ENCODE results near the gene SERPINA9. TPM values are rescaled to one million over a fixed set of nuclear protein-coding genes. Genes with fewer than 3 reads are reported as not detected.

The SERPINA9 gene
- total and polyA plus RNA-seq, 2 of the 8 experiments (the other 6 are each of a cell fraction or from before 2014, with no cell fraction given) = not detected

DNA sequence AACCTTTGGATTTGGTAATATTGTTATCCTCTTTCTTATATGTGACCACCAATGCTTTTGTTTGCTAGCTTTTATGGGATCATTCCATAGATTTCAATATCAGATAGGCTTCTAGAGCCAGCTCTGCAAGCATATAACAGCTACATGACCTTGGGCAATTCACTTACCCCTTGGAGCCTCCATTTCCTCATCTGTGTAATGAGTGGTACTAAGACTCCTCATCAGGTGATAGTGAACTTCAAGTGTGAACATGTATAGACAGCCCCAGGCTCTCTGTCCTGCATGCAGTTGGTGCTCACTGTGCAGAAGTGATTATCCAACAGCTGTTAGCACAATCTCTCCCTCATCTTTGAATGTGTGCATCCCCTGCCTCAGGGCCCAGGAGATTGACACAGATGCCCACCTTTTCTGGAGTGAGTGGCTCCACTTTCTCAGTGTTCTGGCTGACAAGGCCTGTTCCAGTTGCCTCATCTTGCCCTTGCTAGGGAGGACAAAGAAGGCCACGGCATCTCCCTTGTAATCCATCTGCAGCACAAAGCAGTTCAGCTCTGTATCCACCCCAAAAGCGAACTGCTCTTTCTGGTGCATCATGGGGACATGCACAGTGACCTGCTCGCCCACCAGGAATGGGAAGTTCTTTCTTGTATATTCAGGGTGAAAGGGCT, 9.2 kb downstream of the SERPINA9 start:
- peaks cover 6% of the 10 kb centered on the region; the same call in 1 of the 2 replicates for H3K23me2 ChIP-seq (ENCODE audit: low read depth, low read length)
- no peak overlapping the region for H3K14ac ChIP-seq (ENCODE audit: insufficient read length)
- no peak overlapping the region for H3K9ac ChIP-seq (replicated peaks in 1 of 4; ENCODE audit: extremely low read depth in 1 of 4, low read depth in 3 of 4, low read length in 3 of 4)
- H3K4me1 ChIP-seq (replicated peaks in 1 of 4; ENCODE audit: control insufficient read depth in 3 of 4, insufficient read depth in 4 of 4, low read length in 3 of 4) = no peaks in the 10 kb centered on the region
- H3K18ac ChIP-seq (ENCODE audit: extremely low read depth, low read length) = no peak overlapping the region
- ChIA-PET CTCF (ENCODE audit: partially characterized antibody) (interaction anchor here (1.2 to 4.9 kb wide), 4 partner anchors 10 to 33 kb away, joined by 3 to 27 read pairs (median 5); no protein-coding TSS in a partner anchor), POLR2A (ENCODE audit: partially characterized antibody) (interaction anchor here (1.0 kb wide), 1 partner anchor 14 kb away, joined by 3 read pairs; no protein-coding TSS in a partner anchor)
- no peak overlapping the region for H2BK15ac ChIP-seq (ENCODE audit: low read length)
- H2BK120ac ChIP-seq (replicated peaks; ENCODE audit: low read depth, low read length) = no peak overlapping the region
- no peak overlapping the region for H3K4me3 ChIP-seq (ENCODE audit: extremely low read depth in 1 of 4, insufficient read depth in 2 of 4, low read depth in 3 of 4, low read length in 4 of 4)
- no peak overlapping the region for H3K23ac ChIP-seq (ENCODE audit: insufficient read length)
- no peak overlapping the region for H2BK5ac ChIP-seq (ENCODE audit: low read depth, low read length)
- no peak overlapping the region for H3K4ac ChIP-seq (replicated peaks; ENCODE audit: insufficient read length, low read depth, low read length)
- FAIRE-seq = no peak
- H3K27me3 ChIP-seq (replicated peaks in 1 of 4; ENCODE audit: control insufficient read depth in 3 of 4, extremely low read depth in 1 of 4, insufficient read depth in 3 of 4, low read length in 3 of 4) = no peaks in the 10 kb centered on the region
- H3K56ac ChIP-seq (replicated peaks; ENCODE audit: insufficient read length, low read depth, low read length) = no peak overlapping the region
- DNase-seq (ENCODE audit: low read depth in 1 of 2, low spot score in 2 of 2) = no peak
- no peak overlapping the region for H4K91ac ChIP-seq (replicated peaks; ENCODE audit: insufficient read length, low read length)
- no peak overlapping the region for H2AFZ ChIP-seq (ENCODE audit: low read length)
- no peaks in the 10 kb centered on the region for H4K20me1 ChIP-seq (replicated peaks in 1 of 2; ENCODE audit: control insufficient read depth in 1 of 2, insufficient read depth in 2 of 2, low read length in 2 of 2)
- no peak overlapping the region for H2BK12ac ChIP-seq (ENCODE audit: low read depth, low read length)
- no peaks in the 10 kb centered on the region for H3K79me1 ChIP-seq (ENCODE audit: low read depth, low read length)
- H3K79me2 ChIP-seq (ENCODE audit: control insufficient read depth in 1 of 2, insufficient read depth in 2 of 2, low read length in 2 of 2) = no peaks in the 10 kb centered on the region
- H3K9me3 ChIP-seq (ENCODE audit: insufficient read depth in 2 of 2, low read depth in 1 of 2, low read length in 1 of 2) = peaks cover 14 to 15% of the 10 kb centered on the region in 2 experiments
- no peak overlapping the region for H4K5ac ChIP-seq (ENCODE audit: insufficient read length, low read depth, low read length)
- H4K8ac ChIP-seq (ENCODE audit: extremely low read depth, insufficient read depth, low read length) = no peak overlapping the region
- H3K4me2 ChIP-seq (ENCODE audit: insufficient read depth in 1 of 2, low read depth in 2 of 2, low read length in 2 of 2) = no peak overlapping the region
- H3K27ac ChIP-seq (ENCODE audit: low read depth, low read length) = no peak overlapping the region
- H2BK20ac ChIP-seq (ENCODE audit: low read length) = no peak overlapping the region
- H3K36me3 ChIP-seq (ENCODE audit: control insufficient read depth in 2 of 4, insufficient read depth in 4 of 4, low read length in 3 of 4) = no peaks in the 10 kb centered on the region
- H2AK5ac ChIP-seq (ENCODE audit: low read depth, low read length) = no peak overlapping the region
- 75% methylated on average over 3 of the region's 3 CpGs; no CpG with 5 or more reads in 1 of the 2 experiments for WGBS, 2 experiments (ENCODE audit: extremely low coverage in 1 of 2, insufficient coverage in 1 of 2, insufficient read length in 1 of 2, insufficient replicate concordance in 2 of 2, low coverage in 1 of 2, low lambda C conversion rate in 2 of 2, missing lambda C conversion rate in 1 of 2)
- TF ChIP-seq, protein P1, sequence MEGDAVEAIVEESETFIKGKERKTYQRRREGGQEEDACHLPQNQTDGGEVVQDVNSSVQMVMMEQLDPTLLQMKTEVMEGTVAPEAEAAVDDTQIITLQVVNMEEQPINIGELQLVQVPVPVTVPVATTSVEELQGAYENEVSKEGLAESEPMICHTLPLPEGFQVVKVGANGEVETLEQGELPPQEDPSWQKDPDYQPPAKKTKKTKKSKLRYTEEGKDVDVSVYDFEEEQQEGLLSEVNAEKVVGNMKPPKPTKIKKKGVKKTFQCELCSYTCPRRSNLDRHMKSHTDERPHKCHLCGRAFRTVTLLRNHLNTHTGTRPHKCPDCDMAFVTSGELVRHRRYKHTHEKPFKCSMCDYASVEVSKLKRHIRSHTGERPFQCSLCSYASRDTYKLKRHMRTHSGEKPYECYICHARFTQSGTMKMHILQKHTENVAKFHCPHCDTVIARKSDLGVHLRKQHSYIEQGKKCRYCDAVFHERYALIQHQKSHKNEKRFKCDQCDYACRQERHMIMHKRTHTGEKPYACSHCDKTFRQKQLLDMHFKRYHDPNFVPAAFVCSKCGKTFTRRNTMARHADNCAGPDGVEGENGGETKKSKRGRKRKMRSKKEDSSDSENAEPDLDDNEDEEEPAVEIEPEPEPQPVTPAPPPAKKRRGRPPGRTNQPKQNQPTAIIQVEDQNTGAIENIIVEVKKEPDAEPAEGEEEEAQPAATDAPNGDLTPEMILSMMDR (IDR thresholded peaks at IDR 0.05; ENCODE audit: control extremely low read depth in 1 of 3, insufficient read depth in 1 of 3, low read depth in 1 of 3, low read length in 3 of 3) = no peak
- TF ChIP-seq RNF2 (IDR thresholded peaks at IDR 0.05; ENCODE audit: borderline replicate concordance, low read depth, low read length, missing control alignments, poor library complexity, severe bottlenecking) (no peak), GTF2F1 (IDR thresholded peaks at IDR 0.05; ENCODE audit: borderline replicate concordance, low read depth, low read length) (no peak), HDAC6 (IDR thresholded peaks at IDR 0.05; ENCODE audit: low read depth, low read length) (no peak), CREB1 (IDR thresholded peaks at IDR 0.05) (no peak), POLR2AphosphoS5 (IDR thresholded peaks at IDR 0.05; ENCODE audit: low read depth, low read length) (no peak), BRCA1 (IDR thresholded peaks at IDR 0.05; ENCODE audit: low read depth, low read length) (no peak), KDM1A (IDR thresholded peaks at IDR 0.05; ENCODE audit: borderline replicate concordance, low read length) (no peak), EGR1 (IDR thresholded peaks at IDR 0.05; ENCODE audit: borderline replicate concordance, low read depth, low read length) (no peak), RXRA (IDR thresholded peaks at IDR 0.05; ENCODE audit: insufficient read depth, low read depth, low read length) (no peak)

Data from H1 (cell line).